ENCODE measurements around the gene PCSK7.

The PCSK7 gene

GRCh38 chr11:117180020-117180419, 51.9 kb downstream of the PCSK7 start:
- no peak for DNase-seq

GRCh38 chr11:117179048-117179999, 52.5 kb downstream of the PCSK7 start:
- peak; percentile 48 for DNase-seq

- DNase-seq = peak; percentile 89
Observed at GRCh38 chr11:117178210-117179034, 53.5 kb downstream of the PCSK7 start, which contains the start of gene SIDT2. Gene SIDT2, plus strand, starts transcription at chr11:117178743. Its CDS starts 521 bp downstream, at chr11:117179264.

- no peak for DNase-seq
Observed at GRCh38 chr11:117177534-117178209, 54.2 kb downstream of the PCSK7 start.

- DNase-seq = no peak
Observed at GRCh38 chr11:117176186-117176585, 55.7 kb downstream of the PCSK7 start.

- no peak for DNase-seq
Observed at GRCh38 chr11:117175781-117176180, 56.1 kb downstream of the PCSK7 start.

GRCh38 chr11:117175104-117175503, 56.8 kb downstream of the PCSK7 start:
- no peak for DNase-seq

GRCh38 chr11:117172724-117173421, 59.0 kb downstream of the PCSK7 start:
- no peak for DNase-seq

- no peak for DNase-seq
Observed at GRCh38 chr11:117171404-117172061, 60.3 kb downstream of the PCSK7 start.

GRCh38 chr11:117171007-117171403, 60.9 kb downstream of the PCSK7 start:
- DNase-seq = no peak

- no peak for DNase-seq
Observed at GRCh38 chr11:117170210-117170609, 61.7 kb downstream of the PCSK7 start.

GRCh38 chr11:117169736-117170135, 62.1 kb downstream of the PCSK7 start:
- no peak for DNase-seq

GRCh38 chr11:117166491-117166890, 65.4 kb downstream of the PCSK7 start:
- DNase-seq = no peak

- no peak for DNase-seq
Observed at GRCh38 chr11:117160826-117161225, 71.0 kb downstream of the PCSK7 start.

- DNase-seq = no peak
Observed at GRCh38 chr11:117159892-117160291, 72.0 kb downstream of the PCSK7 start.

GRCh38 chr11:117157507-117157906, 74.4 kb downstream of the PCSK7 start:
- DNase-seq = no peak

GRCh38 chr11:117154468-117154867, 77.4 kb downstream of the PCSK7 start:
- DNase-seq = no peak
